HG03139 (cell line): Measurements from ENCODE around the gene TPM3.
"Not testable (repeated sequence)": the region's sequence is repeated elsewhere in the genome, so short reads cannot be mapped to it uniquely, and the experiment has no call there.

ENCODE experiments used
- ATAC-seq: cut with Tn5 transposase; IDR thresholded peaks from one replicate; pipeline ENCODE4 v1.9.1; 2021; ENCODE audit not compliant: unreplicated experiment

The TPM3 gene

GRCh38 chr1:154191990-154192461 lies at the start of gene TPM3:
TPM3 (minus strand) TSS chr1:154192100; CDS start chr1:154192018, 82 bp downstream.
- no peak for ATAC-seq

GRCh38 chr1:154240294-154240833 lies 48.5 kb upstream of the TPM3 start:
- ATAC-seq: no peak

GRCh38 chr1:154239491-154239890 lies 47.6 kb upstream of the TPM3 start:
- ATAC-seq: no peak

GRCh38 chr1:154237880-154238506 lies 46.1 kb upstream of the TPM3 start:
- ATAC-seq: no peak

DNA sequence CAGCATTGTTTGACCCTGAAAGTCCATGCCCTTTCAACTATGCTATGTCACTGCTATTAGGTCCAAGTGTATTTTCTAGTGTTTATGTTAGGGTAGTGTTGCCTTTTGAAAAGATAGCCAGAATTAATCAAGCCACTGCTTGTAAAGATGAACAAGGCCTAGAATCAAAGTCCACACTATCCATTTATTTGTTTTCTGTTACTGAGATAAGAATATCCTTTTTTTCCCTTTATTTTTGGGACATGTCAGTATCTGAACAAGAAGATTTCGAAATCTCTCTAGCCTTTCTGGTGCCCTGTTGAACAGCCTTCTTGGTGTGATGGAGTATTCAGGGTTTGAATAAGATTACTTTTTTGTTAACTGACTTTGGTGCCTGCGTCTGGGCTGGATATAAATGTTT lies 45.5 kb upstream of the TPM3 start:
- ATAC-seq: no peak

- ATAC-seq: no peak
Measured at GRCh38 chr1:154236855-154237254, 45.0 kb upstream of the TPM3 start.

DNA sequence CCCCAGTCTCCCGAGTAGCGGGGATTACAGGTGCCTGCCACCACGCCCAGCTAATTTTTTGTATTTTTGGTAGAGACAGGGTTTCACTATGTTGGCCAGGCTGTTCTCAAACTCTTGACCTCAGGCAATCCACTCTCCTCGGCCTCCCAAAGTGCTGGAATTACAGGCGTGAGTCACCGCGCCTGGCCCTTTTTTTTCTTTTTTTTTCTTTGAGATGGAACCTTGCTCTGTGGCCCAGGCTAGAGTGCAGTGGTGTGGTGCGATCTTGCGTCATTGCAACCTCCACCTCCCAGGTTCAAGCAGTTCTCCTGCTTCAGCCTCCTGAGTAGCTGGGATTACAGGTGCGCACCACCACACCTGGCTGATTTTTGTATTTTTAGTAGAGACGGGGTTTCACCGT lies 41.2 kb upstream of the TPM3 start:
- not testable (repeated sequence) for ATAC-seq

GRCh38 chr1:154231112-154231511 lies 39.2 kb upstream of the TPM3 start:
- ATAC-seq: not testable (repeated sequence)

DNA sequence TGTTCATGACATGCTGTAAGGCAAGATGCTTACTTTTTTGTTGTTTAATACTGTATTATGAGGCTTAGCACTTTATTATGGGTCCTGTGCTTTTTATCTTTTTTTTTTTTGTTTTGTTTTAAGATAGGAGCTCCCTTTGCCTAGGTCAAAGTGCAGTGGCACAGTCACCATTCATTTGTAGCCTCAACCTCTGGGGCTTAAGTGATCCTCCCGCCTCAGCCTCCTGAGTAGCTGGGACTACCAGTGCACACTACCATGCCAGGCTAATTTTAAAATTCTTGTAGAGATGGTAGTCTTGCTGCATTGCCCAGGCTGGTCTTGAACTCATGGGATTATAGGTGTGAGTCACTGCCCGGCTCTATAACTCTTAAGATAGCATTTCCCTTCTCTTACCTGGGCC lies 33.5 kb upstream of the TPM3 start:
- no peak for ATAC-seq

- no peak for ATAC-seq
Measured at GRCh38 chr1:154223621-154224020, 31.7 kb upstream of the TPM3 start.

DNA sequence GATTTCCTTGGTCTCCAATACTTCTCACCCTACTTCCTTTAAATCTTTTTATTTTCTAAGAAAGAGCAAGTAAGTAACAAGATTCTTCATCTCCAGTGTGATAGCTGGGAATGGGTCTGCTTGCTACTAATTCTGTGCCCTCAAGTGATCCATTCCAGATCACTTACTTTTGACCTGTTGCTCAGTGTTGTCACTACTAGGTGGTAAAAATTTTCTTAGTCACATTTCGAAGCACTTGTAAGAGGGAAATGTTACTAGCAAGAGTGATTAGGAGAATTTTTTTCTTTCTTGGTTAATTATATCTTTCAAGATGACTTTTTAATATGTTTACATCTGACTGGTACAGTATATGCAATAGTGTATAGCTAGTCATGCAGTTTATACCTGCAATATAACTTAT lies 31.0 kb upstream of the TPM3 start:
- no peak for ATAC-seq

- no peak for ATAC-seq
Measured at GRCh38 chr1:154222518-154222917, 30.6 kb upstream of the TPM3 start.

DNA sequence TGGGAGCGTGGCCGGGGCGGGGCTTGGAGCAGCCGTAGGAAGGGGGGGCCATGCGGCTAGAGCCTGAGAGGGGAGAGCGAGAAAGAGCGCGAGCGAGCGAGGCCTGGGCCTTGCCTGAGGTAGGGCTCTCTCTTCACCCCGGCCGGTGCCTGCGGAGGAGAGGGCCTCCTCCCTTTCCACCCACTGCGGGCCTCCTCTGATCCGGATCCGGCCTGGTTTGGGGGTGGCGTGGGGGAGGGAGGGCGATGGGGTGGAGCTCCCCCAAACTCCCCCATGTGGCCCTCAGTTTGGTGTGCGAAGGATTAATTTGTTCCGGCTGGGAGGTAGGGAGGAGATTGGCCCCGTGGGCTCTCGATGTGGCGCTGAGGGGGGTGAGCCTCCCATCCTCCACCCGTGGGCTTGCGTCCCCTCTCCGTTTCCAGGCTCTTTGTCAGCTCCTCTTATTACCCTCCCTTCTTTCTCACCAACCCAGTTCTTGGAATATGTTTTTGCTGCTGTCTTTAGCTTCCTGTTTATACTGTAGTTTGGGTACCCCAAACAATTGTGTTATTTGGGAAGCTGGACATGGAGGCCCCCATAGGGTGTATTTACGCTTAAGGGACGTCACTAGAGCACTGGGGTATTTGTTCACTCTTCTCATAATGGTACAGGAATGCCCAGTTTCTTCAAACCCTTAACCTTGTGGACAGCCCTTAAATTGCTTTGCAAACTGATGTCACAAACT lies 29.5 kb upstream of the TPM3 start:
- no peak for ATAC-seq

DNA sequence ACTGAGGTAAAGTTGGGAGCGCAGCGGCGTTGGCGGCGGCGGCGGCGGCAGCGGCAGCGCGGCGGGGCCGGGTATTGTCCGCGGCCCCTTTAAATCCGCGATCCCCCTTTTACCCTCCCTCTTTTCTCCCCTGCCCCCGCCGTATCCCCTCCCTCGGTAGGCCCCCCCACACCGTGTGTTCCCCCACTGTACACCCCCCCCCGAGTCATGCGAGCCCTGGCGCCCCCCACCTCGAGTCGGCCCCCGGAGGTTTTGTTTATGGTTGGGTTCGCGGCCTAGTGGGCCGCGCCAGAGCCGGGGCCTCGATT lies 29.0 kb upstream of the TPM3 start:
- no peak for ATAC-seq

GRCh38 chr1:154220071-154220969 lies 28.4 kb upstream of the TPM3 start, which contains the start of gene UBAP2L:
UBAP2L (plus strand) TSS chr1:154220955; CDS start chr1:154225124, 4,169 bp downstream.
- peak; percentile 89 for ATAC-seq

DNA sequence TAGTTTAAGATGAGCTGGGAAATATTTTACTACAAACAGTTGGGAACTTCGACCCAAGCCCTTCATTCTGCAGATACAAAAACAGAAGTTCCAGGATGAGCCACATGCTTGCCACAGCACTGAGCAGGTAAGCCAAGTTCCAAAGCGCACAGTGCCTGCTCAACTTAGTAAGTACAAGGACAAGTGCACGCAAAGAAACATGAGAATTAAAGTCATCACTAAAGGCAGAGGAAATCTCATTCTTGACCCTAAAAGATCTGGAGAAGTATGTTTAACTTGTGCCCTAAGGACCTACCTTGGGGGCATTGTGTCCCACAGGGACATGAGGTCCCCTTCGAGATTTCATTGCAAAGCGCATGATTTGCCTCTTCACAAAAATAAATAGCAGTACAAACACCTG lies 27.6 kb upstream of the TPM3 start:
- no peak for ATAC-seq

DNA sequence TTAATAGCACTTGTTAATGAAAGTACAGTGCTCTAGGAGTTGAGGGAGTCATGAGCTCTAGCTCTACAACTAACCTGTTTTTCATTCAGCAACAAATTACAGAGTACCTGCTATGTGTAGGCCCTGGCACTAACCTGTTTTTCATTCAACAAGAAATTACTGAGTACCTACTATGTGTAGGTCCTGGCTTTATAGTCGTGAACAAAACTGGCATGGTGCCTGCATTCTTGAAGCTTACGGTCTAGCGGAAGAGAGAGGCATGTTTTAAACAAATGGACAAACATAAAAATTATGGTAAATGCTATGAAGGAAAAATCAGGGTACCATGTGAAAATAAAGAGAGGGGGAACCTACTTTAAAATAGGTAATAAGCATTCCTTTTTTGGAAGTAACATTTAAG lies 26.6 kb upstream of the TPM3 start:
- ATAC-seq: no peak

- ATAC-seq: no peak
Measured at GRCh38 chr1:154213274-154213673, 21.4 kb upstream of the TPM3 start.

DNA sequence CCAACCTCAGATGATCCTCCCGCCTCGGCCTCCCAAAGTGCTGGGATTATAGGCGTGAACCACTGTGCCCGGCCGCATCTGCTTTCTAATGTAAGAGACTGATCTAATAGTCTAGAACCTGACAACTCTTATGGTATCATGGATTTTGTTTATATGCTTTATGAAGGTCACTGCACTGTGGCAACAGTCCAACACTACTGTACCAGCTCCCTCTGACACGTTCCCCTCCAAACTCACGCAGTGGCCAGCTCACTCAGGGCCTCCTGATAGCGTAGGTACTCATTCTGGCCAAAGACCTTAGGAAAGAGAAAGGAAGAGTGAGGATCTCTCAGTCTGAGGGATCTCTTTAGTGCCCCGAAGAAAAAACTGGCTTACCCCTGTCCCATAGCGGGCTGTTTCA lies 20.2 kb upstream of the TPM3 start:
- no peak for ATAC-seq

GRCh38 chr1:154208677-154209388 lies 16.9 kb upstream of the TPM3 start:
- no peak for ATAC-seq

GRCh38 chr1:154207262-154207661 lies 15.4 kb upstream of the TPM3 start:
- ATAC-seq: no peak
